ENCODE data around the gene SIRPG.

- no peak for TF ChIP-seq CTCF (IDR thresholded peaks at IDR 0.05; ENCODE audit: control extremely low read depth in 1 of 3, insufficient read depth in 1 of 3, low read depth in 1 of 3, low read length in 3 of 3)
- TF ChIP-seq EZH2 (IDR thresholded peaks at IDR 0.05; ENCODE audit: low read depth, low read length, severe bottlenecking) = no peak
- TF ChIP-seq BACH1 (IDR thresholded peaks at IDR 0.05; ENCODE audit: low read length) = no peak
- no peak for TF ChIP-seq MAX (IDR thresholded peaks at IDR 0.05)
- TF ChIP-seq EGR1 (IDR thresholded peaks at IDR 0.05; ENCODE audit: borderline replicate concordance, low read depth, low read length) = no peak
- TF ChIP-seq, protein P1, sequence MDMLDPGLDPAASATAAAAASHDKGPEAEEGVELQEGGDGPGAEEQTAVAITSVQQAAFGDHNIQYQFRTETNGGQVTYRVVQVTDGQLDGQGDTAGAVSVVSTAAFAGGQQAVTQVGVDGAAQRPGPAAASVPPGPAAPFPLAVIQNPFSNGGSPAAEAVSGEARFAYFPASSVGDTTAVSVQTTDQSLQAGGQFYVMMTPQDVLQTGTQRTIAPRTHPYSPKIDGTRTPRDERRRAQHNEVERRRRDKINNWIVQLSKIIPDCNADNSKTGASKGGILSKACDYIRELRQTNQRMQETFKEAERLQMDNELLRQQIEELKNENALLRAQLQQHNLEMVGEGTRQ (IDR thresholded peaks at IDR 0.05; ENCODE audit: low read length) = no peak
- TF ChIP-seq EP300 (IDR thresholded peaks at IDR 0.05; ENCODE audit: borderline replicate concordance in 1 of 2, low read depth in 2 of 2, low read length in 2 of 2) = no peak
- no peak for TF ChIP-seq RXRA (IDR thresholded peaks at IDR 0.05; ENCODE audit: insufficient read depth, low read depth, low read length)
- no peak for TF ChIP-seq MAFK (IDR thresholded peaks at IDR 0.05; ENCODE audit: low read depth, low read length)
- no peak for TF ChIP-seq ASH2L (IDR thresholded peaks at IDR 0.05; ENCODE audit: low read length)
- TF ChIP-seq CHD2 (IDR thresholded peaks at IDR 0.05; ENCODE audit: low read length) = no peak
These were observed 28.7 kb upstream of the SIRPG start for GRCh38 chr20:1686151-1686748.
